Tibial nerve (tissue), 4 donors: ENCODE results near the gene TENM4. TPM values are rescaled to one million over a fixed set of nuclear protein-coding genes. Genes with fewer than 3 reads are reported as not detected.

Experiments used
- DNase-seq, 2 donors: peaks; one replicate each; pipeline ENCODE4 v3.0.0-alpha.2; 2019; ENCODE audit warnings: low spot score in 2 of 2
- H3K27ac ChIP-seq, 4 donors: fragments of 200-600 bp; sonication (generic) in 3 of 4; one replicate each; pipeline ENCODE4 v1.5.1; 2017 to 2019; ENCODE audit warnings: mild to moderate bottlenecking in 1 of 4
- H3K27me3 ChIP-seq, 2 donors: fragments of 200-600 bp; sonication (generic) in 1 of 2; one replicate each; pipeline versions ENCODE4 v1.5.1 to v1.6.0; 2017 to 2019
- H3K36me3 ChIP-seq, 3 donors: fragments of 200-600 bp; sonication (generic); one replicate each; pipeline ENCODE4 v1.5.1; 2018 to 2019
- H3K4me1 ChIP-seq, 4 donors: fragments of 200-600 bp; sonication (generic) in 3 of 4; one replicate each; pipeline ENCODE4 v1.5.1; 2017 to 2019
- H3K4me3 ChIP-seq, 4 donors: fragments of 200-600 bp; sonication (generic) in 3 of 4; one replicate each; pipeline ENCODE4 v1.5.1; 2017 to 2019; ENCODE audit warnings: mild to moderate bottlenecking in 1 of 4, moderate library complexity in 1 of 4
- H3K9me3 ChIP-seq, 4 donors: fragments of 200-600 bp; sonication (generic) in 3 of 4; one replicate each; pipeline ENCODE4 v1.5.1; 2017 to 2019
- EP300 ChIP-seq, 2 donors: sonication (generic); formaldehyde crosslinking; IDR thresholded peaks; one replicate each; pipeline ENCODE4 v1.6.1; 2017; ENCODE audit warnings: antibody characterized with exemption in 2 of 2, mild to moderate bottlenecking in 1 of 2
- POLR2A ChIP-seq, 2 donors: fragments of 450-650 bp; IDR thresholded peaks; one replicate each; pipeline ENCODE4 v1.6.1; 2017; ENCODE audit warnings: antibody characterized with exemption in 2 of 2, mild to moderate bottlenecking in 2 of 2, moderate library complexity in 2 of 2
- WGBS, 2 donors: methylation state at CpG; one replicate each; pipeline ENCODE4 v1.1.5; 2018; 5-methylcytosine and 5-hydroxymethylcytosine counted together
- total RNA-seq, 4 donors: library from RNA; depleted of rRNA; stranded (reverse); fragments of >200 nt; gene quantifications; one replicate each; pipeline ENCODE4 v1.1.0, GENCODE V29; 2016
- TF ChIP-seq, protein P1 (sequence below), 5 experiments: fragments of 200-600 bp in 3 of 5; fragments of 450-650 bp in 2 of 5; sonication (generic) in 3 of 5; IDR thresholded peaks; one replicate each; pipeline ENCODE4 v1.5.1; 2016 to 2019; ENCODE audit warnings: antibody characterized with exemption in 5 of 5, mild to moderate bottlenecking in 3 of 5, moderate library complexity in 2 of 5

TENM4 gene
- total RNA-seq, 4 donors from 2014 or later = 15.3 to 36.3 (median 19.6) TPM

- TF ChIP-seq, protein P1, sequence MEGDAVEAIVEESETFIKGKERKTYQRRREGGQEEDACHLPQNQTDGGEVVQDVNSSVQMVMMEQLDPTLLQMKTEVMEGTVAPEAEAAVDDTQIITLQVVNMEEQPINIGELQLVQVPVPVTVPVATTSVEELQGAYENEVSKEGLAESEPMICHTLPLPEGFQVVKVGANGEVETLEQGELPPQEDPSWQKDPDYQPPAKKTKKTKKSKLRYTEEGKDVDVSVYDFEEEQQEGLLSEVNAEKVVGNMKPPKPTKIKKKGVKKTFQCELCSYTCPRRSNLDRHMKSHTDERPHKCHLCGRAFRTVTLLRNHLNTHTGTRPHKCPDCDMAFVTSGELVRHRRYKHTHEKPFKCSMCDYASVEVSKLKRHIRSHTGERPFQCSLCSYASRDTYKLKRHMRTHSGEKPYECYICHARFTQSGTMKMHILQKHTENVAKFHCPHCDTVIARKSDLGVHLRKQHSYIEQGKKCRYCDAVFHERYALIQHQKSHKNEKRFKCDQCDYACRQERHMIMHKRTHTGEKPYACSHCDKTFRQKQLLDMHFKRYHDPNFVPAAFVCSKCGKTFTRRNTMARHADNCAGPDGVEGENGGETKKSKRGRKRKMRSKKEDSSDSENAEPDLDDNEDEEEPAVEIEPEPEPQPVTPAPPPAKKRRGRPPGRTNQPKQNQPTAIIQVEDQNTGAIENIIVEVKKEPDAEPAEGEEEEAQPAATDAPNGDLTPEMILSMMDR (IDR thresholded peaks at IDR 0.05) = no peak
- TF ChIP-seq POLR2A (IDR thresholded peaks at IDR 0.05) (no peak), EP300 (IDR thresholded peaks at IDR 0.05) (no peak)
- H3K4me1 ChIP-seq = no peaks in the 10 kb centered on the region
- 92 to 96% methylated on average over 4 of the region's 4 CpGs for WGBS, 2 donors
- no peak overlapping the region for H3K4me3 ChIP-seq
- no peaks in the 10 kb centered on the region for H3K27me3 ChIP-seq
- no peak for DNase-seq
- H3K9me3 ChIP-seq = peaks cover 0 to 3% (median 0%) of the 10 kb centered on the region in 4 donors
- no peaks in the 10 kb centered on the region for H3K36me3 ChIP-seq
- no peak overlapping the region for H3K27ac ChIP-seq
Measured at GRCh38 chr11:78987748-78988147, 453.1 kb downstream of the TENM4 start.

- H3K4me3 ChIP-seq = no peak overlapping the region
- WGBS, 2 donors = 89 to 90% methylated on average over 8 of the region's 8 CpGs
- H3K27ac ChIP-seq = no peak overlapping the region
- peaks cover 0 to 3% (median 0%) of the 10 kb centered on the region in 4 donors for H3K9me3 ChIP-seq
- no peak for DNase-seq
- no peaks in the 10 kb centered on the region for H3K27me3 ChIP-seq
- no peaks in the 10 kb centered on the region for H3K4me1 ChIP-seq
- no peaks in the 10 kb centered on the region for H3K36me3 ChIP-seq
- TF ChIP-seq, protein P1 (IDR thresholded peaks at IDR 0.05) = no peak
- TF ChIP-seq EP300 (IDR thresholded peaks at IDR 0.05) (no peak), POLR2A (IDR thresholded peaks at IDR 0.05) (no peak)
Measured at GRCh38 chr11:78986305-78986704, 454.5 kb downstream of the TENM4 start.

GRCh38 chr11:78985663-78986062 lies 455.2 kb downstream of the TENM4 start:
- H3K9me3 ChIP-seq = peaks cover 0 to 3% (median 0%) of the 10 kb centered on the region in 4 donors
- no peak overlapping the region for H3K4me3 ChIP-seq
- no peak for DNase-seq
- no peaks in the 10 kb centered on the region for H3K4me1 ChIP-seq
- H3K36me3 ChIP-seq = no peaks in the 10 kb centered on the region
- no peaks in the 10 kb centered on the region for H3K27me3 ChIP-seq
- H3K27ac ChIP-seq = no peak overlapping the region
- TF ChIP-seq, protein P1 (IDR thresholded peaks at IDR 0.05) = no peak
- TF ChIP-seq POLR2A (IDR thresholded peaks at IDR 0.05) (no peak), EP300 (IDR thresholded peaks at IDR 0.05) (no peak)
- WGBS, 2 donors = 27 to 33% methylated on average over 3 of the region's 3 CpGs

GRCh38 chr11:78982473-78982872 lies 458.4 kb downstream of the TENM4 start:
- H3K9me3 ChIP-seq = peaks cover 0 to 5% (median 0%) of the 10 kb centered on the region in 4 donors
- H3K36me3 ChIP-seq = no peaks in the 10 kb centered on the region
- DNase-seq = no peak
- no peak for TF ChIP-seq EP300 (IDR thresholded peaks at IDR 0.05)
- TF ChIP-seq POLR2A (IDR thresholded peaks at IDR 0.05) = no peak
- TF ChIP-seq, protein P1 (IDR thresholded peaks at IDR 0.05) = no peak
- no peaks in the 10 kb centered on the region for H3K4me1 ChIP-seq
- H3K27ac ChIP-seq = no peak overlapping the region
- no peaks in the 10 kb centered on the region for H3K27me3 ChIP-seq
- WGBS, 2 donors = 74 to 88% methylated on average over 4 of the region's 4 CpGs
- H3K4me3 ChIP-seq = no peak overlapping the region

GRCh38 chr11:78981153-78981552 lies 459.7 kb downstream of the TENM4 start:
- no peaks in the 10 kb centered on the region for H3K36me3 ChIP-seq
- H3K4me1 ChIP-seq = no peaks in the 10 kb centered on the region
- no peak overlapping the region for H3K4me3 ChIP-seq
- TF ChIP-seq POLR2A (IDR thresholded peaks at IDR 0.05) = no peak
- no peak for TF ChIP-seq EP300 (IDR thresholded peaks at IDR 0.05)
- TF ChIP-seq, protein P1 (IDR thresholded peaks at IDR 0.05) = no peak
- 82% methylated on average over 3 of the region's 3 CpGs for WGBS, 2 donors
- no peak for DNase-seq
- H3K27me3 ChIP-seq = no peaks in the 10 kb centered on the region
- no peak overlapping the region for H3K27ac ChIP-seq
- H3K9me3 ChIP-seq = peaks cover 0 to 5% (median 0%) of the 10 kb centered on the region in 4 donors
